HG02852 (cell line): ENCODE data around the gene ESCO1.
"Not testable (repeated sequence)": the region's sequence is repeated elsewhere in the genome, so short reads cannot be mapped to it uniquely, and the experiment has no call there.

Source experiments
- ATAC-seq: cut with Tn5 transposase; IDR thresholded peaks from one replicate; pipeline ENCODE4 v1.9.1; 2021; ENCODE audit warnings: mild to moderate bottlenecking, moderate library complexity; ENCODE audit not compliant: unreplicated experiment

ESCO1 gene

DNA sequence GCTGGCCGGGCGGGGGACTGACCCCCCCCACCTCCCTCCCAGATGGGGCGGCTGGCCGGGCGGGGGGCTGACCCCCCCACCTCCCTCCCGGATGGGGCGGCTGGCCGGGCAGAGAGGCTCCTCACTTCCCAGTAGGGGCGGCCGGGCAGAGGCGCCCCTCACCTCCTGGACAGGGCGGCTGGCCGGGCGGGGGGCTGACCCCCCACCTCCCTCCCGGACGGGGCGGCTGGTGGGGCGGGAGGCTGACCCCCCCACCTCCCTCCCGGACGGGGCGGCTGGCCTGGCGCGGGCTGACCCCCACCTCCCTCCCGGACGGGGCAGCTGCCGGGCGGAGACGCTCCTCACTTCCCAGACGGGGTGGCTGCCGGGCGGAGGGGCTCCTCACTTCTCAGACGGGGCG is 8.1 kb downstream of the ESCO1 start:
- ATAC-seq: not testable (repeated sequence)

GRCh38 chr18:21584391-21584790 is 16.1 kb downstream of the ESCO1 start:
- ATAC-seq: no peak

- ATAC-seq: no peak
Observed at GRCh38 chr18:21575656-21576055, 24.8 kb downstream of the ESCO1 start.

DNA sequence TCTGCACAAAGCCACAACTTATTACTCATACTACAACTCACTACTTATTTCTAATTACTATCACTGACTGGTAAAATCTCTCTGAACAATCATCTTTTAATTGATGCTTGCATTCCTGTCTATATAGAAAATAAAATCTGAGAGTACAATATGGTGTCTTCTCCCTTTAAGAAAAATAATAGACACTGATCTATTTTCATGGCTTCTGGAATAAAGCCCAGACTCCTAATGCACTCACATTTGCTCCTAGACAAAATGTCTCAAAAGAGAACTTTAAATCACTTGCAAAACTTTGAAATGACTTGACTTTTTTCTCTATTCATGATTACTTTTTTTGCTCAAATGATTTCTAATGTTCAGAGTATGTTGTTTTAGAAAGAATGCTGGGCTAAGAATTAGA is 28.7 kb downstream of the ESCO1 start:
- ATAC-seq: no peak

- no peak for ATAC-seq
Observed at GRCh38 chr18:21559195-21559594, 41.3 kb downstream of the ESCO1 start.

DNA sequence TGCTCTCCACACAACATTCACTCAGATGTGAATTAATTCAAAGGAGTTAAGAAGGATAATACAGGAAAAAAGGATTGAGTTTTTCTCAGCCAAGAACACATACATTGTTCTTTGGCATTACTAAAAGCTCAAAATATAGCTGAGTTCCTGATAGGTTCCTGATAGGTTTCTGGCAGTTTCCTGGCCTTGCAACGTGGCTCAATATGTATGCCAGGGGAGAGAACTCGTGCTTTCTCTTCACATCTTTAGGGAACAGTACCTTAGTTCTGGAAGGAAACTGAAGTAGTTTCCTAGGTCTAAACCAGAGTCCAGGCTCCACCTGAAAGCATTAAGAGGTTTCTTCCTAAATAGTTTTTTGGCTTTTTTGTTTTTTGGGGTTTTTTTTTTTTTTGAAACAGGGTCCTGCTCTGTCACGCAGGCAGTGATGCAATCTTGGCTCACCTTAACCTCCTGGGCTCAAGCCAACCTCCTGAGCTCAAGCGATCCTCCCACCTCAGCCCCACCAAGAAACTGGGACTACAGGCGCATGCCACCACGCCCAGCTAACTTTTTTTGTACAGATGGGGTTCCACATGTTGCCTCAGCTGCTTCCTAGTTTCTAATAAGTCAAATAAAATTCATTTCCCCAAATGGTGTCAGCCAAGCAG is 42.8 kb downstream of the ESCO1 start:
- ATAC-seq: no peak

DNA sequence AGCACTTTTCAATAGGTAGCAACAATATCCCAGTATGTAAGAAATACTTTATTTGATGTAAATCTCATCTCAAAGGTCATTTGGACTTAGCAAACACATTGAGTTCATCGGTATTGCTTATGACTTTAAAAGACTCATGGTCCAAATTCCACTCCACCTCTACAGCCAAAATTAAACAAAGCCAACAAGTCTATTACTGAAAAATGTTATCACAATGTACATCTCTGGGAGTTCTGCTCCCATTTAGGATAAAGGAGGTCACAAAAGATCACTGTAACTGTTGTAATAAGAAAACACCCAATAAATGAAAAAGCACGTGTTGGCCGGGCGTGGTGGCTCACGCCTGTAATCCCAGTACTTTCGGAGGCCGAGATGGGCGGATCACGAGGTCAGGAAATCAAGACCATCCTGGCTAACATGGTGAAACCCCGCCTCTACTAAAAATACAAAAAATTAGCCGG is 50.0 kb downstream of the ESCO1 start:
- ATAC-seq: no peak

DNA sequence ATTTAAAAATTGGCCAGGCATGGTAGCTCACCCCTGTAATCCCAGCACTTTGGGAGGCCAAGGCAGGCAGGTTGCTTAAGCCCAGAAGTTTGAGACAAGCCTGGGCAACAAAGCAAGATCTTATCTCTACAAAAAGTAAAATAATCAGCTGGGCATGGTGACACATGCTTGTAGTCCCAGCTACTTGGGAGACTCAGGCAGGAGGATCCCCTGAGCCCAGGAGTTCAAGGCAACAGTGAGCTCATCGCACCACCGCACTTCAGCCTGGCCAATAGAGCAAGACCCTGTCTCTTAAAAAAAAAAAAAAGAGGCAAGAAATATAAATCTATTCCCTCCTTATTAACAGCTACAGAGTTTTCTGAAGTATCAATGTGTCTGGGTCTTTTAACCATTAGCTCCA is 51.9 kb downstream of the ESCO1 start:
- ATAC-seq: no peak

DNA sequence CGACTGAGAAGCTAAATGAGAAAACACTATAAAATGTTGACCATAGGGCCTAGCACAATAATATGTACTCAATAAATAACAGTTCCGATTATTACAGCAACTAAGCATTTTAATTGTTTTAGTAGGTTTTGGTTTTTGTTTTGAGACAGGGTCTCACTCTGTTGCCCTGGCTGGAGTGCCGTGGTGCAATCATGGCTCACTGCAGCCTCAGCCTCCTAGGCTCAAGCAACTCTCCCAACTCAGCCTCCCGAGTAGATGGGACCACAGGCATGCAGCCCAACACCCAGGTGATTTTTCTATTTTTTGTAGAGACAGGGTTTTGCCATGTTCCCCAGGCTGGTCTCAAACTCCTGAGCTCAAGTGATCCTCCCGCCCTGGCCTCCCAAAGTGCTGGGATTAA is 54.1 kb downstream of the ESCO1 start:
- no peak for ATAC-seq

DNA sequence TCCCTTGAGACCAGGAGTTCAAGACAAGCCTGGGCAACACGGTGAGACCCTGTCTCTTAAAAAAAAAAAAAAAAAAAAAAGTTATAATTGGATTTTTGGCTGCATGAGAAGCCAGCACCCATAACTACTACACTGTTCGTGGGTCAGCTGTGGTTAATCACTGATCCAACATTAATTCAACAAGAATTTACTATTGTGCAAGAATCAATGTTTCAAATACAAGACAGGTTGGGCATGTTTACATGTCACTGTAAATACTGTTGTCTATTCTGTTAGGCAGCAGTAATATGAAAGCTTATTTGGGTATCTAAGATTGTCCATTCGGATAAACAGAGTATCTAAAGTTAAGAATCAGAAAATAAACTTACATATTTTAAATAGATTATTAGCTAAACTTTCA is 62.3 kb downstream of the ESCO1 start:
- ATAC-seq: no peak

DNA sequence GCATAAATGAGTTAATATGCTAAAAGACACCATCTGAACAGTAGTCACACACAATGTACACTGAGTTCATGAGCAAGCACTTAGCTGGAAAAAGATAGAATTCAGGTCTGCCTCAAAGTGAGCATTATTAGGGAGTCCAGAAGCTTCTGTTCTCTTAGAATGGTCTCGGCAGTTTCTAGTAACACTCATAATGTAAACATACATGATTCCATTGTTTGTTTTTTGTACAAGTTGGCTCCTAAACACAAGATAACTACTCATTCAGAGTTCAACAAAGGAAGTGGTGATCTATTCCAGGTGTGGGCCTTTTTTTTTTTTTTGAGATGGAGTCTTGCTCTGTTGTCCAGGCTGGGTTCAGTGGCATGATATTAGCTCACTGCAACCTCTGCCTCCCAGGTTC is 66.2 kb downstream of the ESCO1 start:
- ATAC-seq: no peak

- no peak for ATAC-seq
Observed at GRCh38 chr18:21526463-21526862, 74.0 kb downstream of the ESCO1 start.

DNA sequence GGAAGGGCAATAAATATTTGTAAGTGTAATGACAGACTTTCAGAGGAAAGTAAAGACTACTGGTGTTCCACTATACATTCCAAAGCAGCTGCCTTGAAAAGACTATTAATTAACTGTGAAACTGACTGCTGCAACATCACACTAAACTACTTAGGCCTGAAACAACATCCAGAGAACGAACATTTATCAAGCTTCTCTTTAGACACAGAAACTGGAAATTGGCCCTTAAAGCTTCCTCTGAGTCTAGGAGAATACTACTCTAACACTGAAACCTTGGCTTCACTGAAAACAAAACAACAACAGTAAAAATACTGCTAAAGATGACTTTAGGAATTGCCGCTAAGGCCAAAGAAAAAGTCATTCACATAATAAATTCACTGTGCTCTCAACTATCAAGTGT is 74.6 kb downstream of the ESCO1 start:
- no peak for ATAC-seq

GRCh38 chr18:21522530-21522929 is 78.0 kb downstream of the ESCO1 start:
- ATAC-seq: no peak

GRCh38 chr18:21513741-21514140 is 86.8 kb downstream of the ESCO1 start:
- no peak for ATAC-seq

GRCh38 chr18:21513292-21513691 is 87.2 kb downstream of the ESCO1 start:
- no peak for ATAC-seq

DNA sequence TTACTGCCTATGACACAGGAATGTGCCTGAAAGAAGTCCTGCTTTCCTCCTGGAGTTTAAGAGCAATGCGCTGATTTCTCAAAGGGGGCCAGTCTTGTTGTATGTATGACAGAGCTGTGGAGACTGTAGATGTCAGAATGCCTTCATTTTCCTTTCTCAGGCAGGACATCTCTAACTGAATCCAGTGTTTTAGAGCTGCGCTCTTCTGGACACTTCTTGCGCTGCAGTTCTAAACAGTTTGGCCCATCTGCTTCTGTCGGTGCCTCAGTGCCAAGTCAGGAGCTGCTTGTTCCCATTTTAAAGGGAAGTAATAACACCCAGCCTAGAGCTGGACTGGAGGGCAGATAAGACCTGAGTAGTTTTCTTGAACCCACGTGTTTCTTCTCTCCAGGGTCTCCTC is 91.4 kb downstream of the ESCO1 start:
- ATAC-seq: no peak

DNA sequence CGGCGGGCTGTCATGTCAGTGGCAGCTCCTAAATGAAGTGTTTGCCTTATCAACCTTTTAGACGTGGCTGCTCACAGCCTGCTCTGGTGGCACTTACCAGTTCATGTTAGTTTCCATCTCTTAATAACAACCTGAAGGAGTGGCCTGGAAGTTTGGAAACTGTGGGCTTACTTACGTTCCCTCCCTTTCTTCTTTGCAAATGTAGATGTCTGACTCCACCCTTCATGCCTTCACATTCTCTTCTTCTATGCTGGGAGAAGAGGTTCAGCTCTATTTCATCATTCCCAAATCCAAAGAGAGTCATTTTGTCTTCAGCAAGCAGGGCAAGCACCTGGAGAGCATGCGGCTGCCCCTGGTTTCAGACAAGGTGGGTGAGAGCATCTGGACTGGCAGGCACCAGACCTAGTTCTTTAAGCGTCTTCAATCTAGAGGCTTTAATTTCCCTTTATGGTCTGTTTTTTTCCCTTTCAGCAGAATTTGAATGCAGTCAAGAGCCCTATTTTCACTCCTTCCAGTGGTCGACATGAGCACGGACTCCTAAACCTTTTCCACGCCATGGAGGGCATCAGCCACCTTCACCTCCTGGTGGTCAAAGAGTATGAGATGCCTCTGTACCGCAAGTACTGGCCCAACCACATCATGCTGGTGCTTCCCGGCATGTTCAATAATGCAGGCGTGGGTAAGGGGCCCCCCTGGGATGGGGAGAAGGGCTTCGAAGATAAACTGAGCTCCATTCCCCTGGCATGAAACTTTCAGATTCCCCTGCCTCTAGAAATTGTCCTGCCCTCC is 92.4 kb downstream of the ESCO1 start:
- no peak for ATAC-seq

GRCh38 chr18:21502661-21503060 is 97.8 kb downstream of the ESCO1 start:
- ATAC-seq: no peak

- ATAC-seq: no peak
Observed at GRCh38 chr18:21499997-21500396, 100.5 kb downstream of the ESCO1 start.

- no peak for ATAC-seq
Observed at GRCh38 chr18:21496277-21496835, 104.1 kb downstream of the ESCO1 start.

DNA sequence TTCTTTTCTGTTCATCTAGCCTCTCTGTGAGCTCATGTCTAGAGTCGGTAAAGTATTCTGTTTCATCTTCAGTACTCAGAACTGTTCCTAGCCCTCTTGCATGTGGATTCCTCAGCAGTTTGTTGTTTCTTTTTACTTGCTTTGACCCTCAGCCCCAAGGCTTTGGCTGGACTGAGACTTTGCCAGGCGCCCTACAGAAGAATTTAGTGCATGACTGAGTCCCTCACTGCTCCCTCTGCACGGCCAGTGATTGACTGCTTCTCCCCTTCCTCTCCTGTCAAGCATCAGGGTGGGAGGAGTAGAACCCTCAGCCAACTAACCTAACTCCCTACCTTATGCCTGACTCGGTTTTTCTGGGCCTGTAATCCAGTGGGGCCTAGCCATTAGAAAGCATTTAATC is 109.8 kb downstream of the ESCO1 start:
- no peak for ATAC-seq
